Measurements from ENCODE around the gene TMPRSS11D. TPM values are rescaled to one million over a fixed set of nuclear protein-coding genes. Genes with fewer than 3 reads are reported as not detected.

The TMPRSS11D gene
- total RNA-seq, 2 donors from 2014 or later = not detected

DNA sequence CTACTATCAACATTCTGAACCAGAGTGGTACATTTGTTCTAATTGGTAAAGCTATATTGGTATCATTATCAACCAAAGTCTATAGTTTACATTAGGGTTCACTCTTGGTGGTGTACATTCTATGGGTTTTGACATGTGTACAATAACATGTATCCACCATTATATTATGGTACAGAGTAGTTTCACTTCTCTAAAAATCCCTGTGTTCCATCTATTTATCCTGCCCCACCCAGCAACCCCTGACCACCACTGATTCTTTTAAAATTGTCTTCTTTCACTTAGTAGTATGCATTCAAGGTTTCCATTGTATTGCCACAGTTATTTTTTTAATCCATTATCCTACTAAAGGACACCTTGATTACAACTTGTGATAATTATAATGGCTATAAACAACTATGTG is 15.3 kb upstream of the TMPRSS11D start:
- H3K27ac ChIP-seq = no peak overlapping the region
- no peak for TF ChIP-seq CTCF (IDR thresholded peaks at IDR 0.05)
- no peaks in the 10 kb centered on the region for H3K27me3 ChIP-seq
- no peaks in the 10 kb centered on the region for H3K36me3 ChIP-seq
- H3K9me3 ChIP-seq = no peaks in the 10 kb centered on the region
- DNase-seq = no peak
- H3K4me1 ChIP-seq = no peaks in the 10 kb centered on the region
- no peak overlapping the region for H3K4me3 ChIP-seq
- intact Hi-C loops (cut with DNase I) = no loop called here
- no peak overlapping the region for H3K9ac ChIP-seq (ENCODE audit: low read depth in 2 of 2, low read length in 2 of 2)

GRCh38 chr4:67897686-67898085 is 13.9 kb upstream of the TMPRSS11D start:
- Histone ChIP-seq H3K36me3 (no peaks in the 10 kb centered on the region), H3K4me3 (no peak overlapping the region), H3K9me3 (no peaks in the 10 kb centered on the region), H3K9ac (ENCODE audit: low read depth in 2 of 2, low read length in 2 of 2) (no peak overlapping the region), H3K4me1 (no peaks in the 10 kb centered on the region), H3K27ac (no peak overlapping the region), H3K27me3 (no peaks in the 10 kb centered on the region)
- DNase-seq = no peak
- no peak for TF ChIP-seq CTCF (IDR thresholded peaks at IDR 0.05)
- intact Hi-C loops (cut with DNase I) = no loop called here

- Histone ChIP-seq H3K4me3 (no peak overlapping the region), H3K9me3 (no peaks in the 10 kb centered on the region), H3K4me1 (no peaks in the 10 kb centered on the region), H3K9ac (ENCODE audit: low read depth in 2 of 2, low read length in 2 of 2) (no peak overlapping the region), H3K36me3 (no peaks in the 10 kb centered on the region), H3K27me3 (no peaks in the 10 kb centered on the region), H3K27ac (no peak overlapping the region)
- DNase-seq = no peak
- intact Hi-C loops (cut with DNase I) = no loop called here
- no peak for TF ChIP-seq CTCF (IDR thresholded peaks at IDR 0.05)
These were observed 12.7 kb upstream of the TMPRSS11D start for GRCh38 chr4:67896421-67897065.

DNA sequence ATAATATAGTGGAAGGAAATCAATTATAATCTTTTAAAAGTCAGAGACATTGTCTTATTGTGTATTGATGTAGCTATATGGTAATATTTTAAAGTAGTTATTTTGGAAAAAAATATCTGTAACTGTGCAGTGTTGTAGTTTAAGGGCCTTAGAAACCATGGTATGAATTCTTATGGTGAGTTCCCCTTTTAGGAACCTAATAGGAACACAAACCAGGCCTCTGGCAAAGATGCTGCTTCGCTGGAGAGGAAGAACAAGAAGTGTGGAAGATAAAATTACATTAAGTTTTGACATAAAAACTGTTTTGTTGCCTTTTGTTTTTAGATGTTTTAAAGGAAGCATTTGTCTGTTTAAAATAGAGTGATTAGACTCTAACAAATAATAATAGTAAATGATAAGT is 10.9 kb upstream of the TMPRSS11D start:
- H3K4me1 ChIP-seq = no peaks in the 10 kb centered on the region
- H3K9ac ChIP-seq (ENCODE audit: low read depth in 2 of 2, low read length in 2 of 2) = no peak overlapping the region
- H3K27me3 ChIP-seq = no peaks in the 10 kb centered on the region
- no peaks in the 10 kb centered on the region for H3K36me3 ChIP-seq
- no peaks in the 10 kb centered on the region for H3K9me3 ChIP-seq
- intact Hi-C loops (cut with DNase I) = no loop called here
- H3K27ac ChIP-seq = no peak overlapping the region
- no peak overlapping the region for H3K4me3 ChIP-seq
- TF ChIP-seq CTCF (IDR thresholded peaks at IDR 0.05) = no peak
- DNase-seq = no peak

DNA sequence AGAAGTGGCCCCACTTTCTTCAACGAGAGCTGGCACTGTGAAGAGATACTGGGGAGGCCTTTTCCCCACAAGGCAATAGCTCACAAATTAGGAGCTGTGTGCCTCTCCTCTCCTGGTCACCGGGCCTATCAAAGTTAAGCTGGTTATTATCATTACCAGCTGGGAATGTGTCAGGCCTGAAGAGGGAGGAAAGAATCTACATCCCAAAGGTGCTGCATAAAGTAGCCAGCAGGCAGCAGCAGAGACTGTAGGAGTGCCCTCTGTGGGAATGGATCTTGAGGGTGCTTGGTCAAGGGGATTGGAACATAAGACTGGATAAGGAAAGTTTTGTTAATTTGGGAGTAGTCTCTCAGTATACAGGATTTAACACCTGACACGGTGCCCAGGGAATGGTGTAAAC is 9.1 kb upstream of the TMPRSS11D start:
- Histone ChIP-seq H3K27me3 (no peaks in the 10 kb centered on the region), H3K27ac (no peak overlapping the region), H3K9me3 (no peaks in the 10 kb centered on the region), H3K4me1 (no peaks in the 10 kb centered on the region), H3K36me3 (no peaks in the 10 kb centered on the region), H3K9ac (ENCODE audit: low read depth in 2 of 2, low read length in 2 of 2) (no peak overlapping the region), H3K4me3 (no peak overlapping the region)
- no peak for TF ChIP-seq CTCF (IDR thresholded peaks at IDR 0.05)
- no peak for DNase-seq
- intact Hi-C loops (cut with DNase I) = no loop called here

Data from colonic mucosa (tissue), 4 donors.